Measurements from ENCODE around the gene ST8SIA5.

GRCh38 chr18:46700066-46700824 is 56.6 kb downstream of the ST8SIA5 start:
- TF ChIP-seq, protein P1, sequence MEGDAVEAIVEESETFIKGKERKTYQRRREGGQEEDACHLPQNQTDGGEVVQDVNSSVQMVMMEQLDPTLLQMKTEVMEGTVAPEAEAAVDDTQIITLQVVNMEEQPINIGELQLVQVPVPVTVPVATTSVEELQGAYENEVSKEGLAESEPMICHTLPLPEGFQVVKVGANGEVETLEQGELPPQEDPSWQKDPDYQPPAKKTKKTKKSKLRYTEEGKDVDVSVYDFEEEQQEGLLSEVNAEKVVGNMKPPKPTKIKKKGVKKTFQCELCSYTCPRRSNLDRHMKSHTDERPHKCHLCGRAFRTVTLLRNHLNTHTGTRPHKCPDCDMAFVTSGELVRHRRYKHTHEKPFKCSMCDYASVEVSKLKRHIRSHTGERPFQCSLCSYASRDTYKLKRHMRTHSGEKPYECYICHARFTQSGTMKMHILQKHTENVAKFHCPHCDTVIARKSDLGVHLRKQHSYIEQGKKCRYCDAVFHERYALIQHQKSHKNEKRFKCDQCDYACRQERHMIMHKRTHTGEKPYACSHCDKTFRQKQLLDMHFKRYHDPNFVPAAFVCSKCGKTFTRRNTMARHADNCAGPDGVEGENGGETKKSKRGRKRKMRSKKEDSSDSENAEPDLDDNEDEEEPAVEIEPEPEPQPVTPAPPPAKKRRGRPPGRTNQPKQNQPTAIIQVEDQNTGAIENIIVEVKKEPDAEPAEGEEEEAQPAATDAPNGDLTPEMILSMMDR (IDR thresholded peaks at IDR 0.05), result no peak
- no peak for TF ChIP-seq POLR2A (IDR thresholded peaks at IDR 0.05)
